NCI-H1694 treated with DMSO at 0.1 percent for 48 hours (cell line): ENCODE results near the gene AK1.
A peak's percentile ranks its signal among the peaks of the same experiment; 100 is the strongest.

Source experiments
- DNase-seq: peaks from one replicate; lab custom pipeline; 2025; lab: John Stamatoyannopoulos, UW

The AK1 gene

GRCh38 chr9:127877566-127877998 is at the start of gene AK1:
AK1 (minus strand) TSS chr9:127877675; CDS start chr9:127874617, 3,058 bp downstream.
- DNase-seq = peak; percentile 10

- DNase-seq = no peak
These were observed 49.4 kb upstream of the AK1 start for GRCh38 chr9:127926906-127927200.

DNA sequence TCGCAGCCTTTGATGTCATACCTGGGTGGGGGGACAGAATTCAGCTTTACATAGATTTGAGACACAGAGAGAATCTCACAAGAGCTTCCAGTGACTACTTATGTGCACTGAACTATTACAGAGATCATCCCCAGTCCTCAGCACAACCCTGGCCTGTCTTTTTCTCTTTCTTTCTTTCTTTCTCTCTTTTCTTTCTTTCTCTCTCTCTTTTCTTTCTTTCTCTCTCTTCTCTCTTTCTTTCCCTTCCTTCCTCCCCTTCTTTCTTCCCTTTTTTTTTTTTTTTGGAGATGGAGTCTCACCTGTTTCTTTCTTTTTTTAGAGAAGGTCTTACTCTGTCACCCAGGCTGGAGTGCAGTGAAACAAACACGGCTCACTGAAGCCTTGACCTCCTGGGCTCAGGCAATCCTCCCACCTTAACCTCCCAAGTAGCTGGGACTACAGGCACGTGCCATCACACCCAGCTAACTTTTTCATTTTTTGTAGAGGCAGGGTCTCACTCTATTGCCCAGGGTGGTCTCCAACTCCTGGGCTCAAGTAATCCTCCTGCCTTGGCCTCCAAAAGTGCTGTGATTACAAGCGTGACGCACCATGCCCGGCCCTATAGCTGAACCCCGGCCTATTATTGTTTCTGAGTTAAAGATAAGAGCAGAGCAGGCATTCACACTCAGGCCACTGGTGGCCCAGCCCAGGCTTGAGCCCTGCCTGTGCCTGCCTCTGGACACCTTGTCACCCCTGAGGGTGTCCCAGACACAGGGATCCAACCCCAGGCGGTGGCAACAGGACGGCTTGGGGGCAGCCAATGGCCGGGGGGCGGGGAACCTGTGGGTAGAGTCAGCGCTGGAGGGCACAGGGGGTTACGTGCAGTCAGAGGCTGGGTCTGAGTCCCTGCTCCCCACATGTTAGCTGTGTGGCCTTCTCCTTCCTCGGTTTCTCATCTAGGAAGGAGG is 48.8 kb upstream of the AK1 start:
- no peak for DNase-seq

DNA sequence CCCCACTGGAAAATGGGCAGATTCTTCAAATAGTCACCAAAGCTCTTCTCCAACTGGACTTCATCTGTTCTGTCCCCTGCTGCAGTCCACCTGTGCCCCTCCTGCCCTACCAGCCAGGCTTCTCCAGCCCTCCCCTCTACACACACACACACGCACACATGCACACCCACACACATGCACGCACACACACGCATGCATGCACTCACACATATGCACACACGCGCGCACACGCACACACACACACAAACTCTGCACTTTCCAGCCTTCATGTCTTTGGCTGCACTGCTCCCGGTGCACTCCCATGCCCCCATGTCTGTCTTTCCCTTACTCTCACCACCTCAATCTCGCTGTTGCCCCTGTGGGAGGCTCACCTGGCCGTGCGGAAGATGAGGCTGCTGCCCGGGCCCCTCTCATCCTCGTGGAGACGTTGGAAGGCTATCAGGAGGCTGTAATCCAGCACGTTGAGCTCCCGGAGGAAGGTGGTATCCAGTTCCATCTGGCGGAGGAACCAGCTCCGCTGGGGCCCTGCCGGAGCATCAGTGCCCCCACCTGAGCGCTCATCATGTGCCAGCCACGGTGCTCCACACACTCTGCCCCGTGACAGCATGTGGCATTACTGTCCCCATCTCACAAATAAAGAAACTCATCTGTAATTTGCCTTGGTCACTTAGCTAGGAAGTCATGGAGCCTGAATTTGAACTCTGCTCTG is 47.4 kb upstream of the AK1 start:
- DNase-seq = no peak

- no peak for DNase-seq
These were observed 46.3 kb upstream of the AK1 start for GRCh38 chr9:127923771-127924170.

GRCh38 chr9:127923046-127923445 is 45.6 kb upstream of the AK1 start:
- peak; percentile 26 for DNase-seq

GRCh38 chr9:127921557-127922120 is 44.2 kb upstream of the AK1 start:
- peak; percentile 39 for DNase-seq

- DNase-seq = no peak
These were observed 43.3 kb upstream of the AK1 start for GRCh38 chr9:127920794-127921193.

DNA sequence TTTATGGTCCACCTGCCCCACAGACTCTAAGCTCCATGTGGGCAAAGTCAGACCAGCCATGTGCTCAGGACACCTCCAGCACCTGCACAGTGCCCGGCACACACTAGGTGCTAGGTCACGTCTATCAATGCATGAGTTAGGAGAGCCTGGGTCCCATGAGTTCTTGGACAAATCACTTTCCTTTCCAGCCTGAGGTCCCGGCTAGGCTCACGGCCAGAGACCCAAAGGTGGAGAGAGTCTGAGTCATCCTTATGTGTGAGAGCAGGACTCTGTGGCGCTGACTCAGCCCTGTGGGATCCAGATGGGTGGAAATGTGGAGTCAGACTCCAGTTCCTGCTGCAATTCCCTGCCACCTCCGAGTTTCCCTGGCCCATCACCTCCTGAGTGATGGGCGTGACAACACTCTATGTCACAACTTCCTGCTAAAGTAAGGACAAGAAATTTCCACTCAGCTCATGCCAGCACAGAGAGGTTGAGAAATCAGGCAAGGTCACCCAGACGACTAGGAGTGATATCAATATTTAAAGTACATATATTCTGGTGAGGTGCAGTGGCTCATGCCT is 41.9 kb upstream of the AK1 start:
- no peak for DNase-seq

- DNase-seq = no peak
These were observed 41.0 kb upstream of the AK1 start for GRCh38 chr9:127918183-127919107.

DNA sequence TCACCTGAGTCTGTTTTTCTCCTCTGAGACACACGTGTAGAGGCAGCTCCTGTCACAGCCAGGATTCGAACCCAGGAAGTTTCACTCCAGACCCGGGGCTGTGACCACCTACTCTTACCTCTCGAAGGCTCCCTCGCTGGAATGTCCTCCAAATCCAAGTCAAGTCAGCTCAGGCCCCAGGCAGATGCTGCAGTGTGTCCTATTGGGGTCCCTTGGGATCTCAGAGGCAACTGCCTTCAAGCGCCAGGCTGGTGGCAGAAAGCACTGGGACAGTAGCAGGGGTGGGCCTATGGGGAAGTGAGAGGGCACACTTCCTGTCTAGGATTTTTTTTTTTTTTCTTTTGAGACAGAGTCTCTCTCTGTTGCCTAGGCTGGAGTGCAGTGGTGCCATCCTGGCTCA is 40.1 kb upstream of the AK1 start:
- DNase-seq = no peak

- peak; percentile 50 for DNase-seq
These were observed 39.5 kb upstream of the AK1 start, which contains the start of gene ST6GALNAC4 for GRCh38 chr9:127916720-127917581. ST6GALNAC4 (minus strand) TSS chr9:127917041; CDS start chr9:127916419, 622 bp downstream.

DNA sequence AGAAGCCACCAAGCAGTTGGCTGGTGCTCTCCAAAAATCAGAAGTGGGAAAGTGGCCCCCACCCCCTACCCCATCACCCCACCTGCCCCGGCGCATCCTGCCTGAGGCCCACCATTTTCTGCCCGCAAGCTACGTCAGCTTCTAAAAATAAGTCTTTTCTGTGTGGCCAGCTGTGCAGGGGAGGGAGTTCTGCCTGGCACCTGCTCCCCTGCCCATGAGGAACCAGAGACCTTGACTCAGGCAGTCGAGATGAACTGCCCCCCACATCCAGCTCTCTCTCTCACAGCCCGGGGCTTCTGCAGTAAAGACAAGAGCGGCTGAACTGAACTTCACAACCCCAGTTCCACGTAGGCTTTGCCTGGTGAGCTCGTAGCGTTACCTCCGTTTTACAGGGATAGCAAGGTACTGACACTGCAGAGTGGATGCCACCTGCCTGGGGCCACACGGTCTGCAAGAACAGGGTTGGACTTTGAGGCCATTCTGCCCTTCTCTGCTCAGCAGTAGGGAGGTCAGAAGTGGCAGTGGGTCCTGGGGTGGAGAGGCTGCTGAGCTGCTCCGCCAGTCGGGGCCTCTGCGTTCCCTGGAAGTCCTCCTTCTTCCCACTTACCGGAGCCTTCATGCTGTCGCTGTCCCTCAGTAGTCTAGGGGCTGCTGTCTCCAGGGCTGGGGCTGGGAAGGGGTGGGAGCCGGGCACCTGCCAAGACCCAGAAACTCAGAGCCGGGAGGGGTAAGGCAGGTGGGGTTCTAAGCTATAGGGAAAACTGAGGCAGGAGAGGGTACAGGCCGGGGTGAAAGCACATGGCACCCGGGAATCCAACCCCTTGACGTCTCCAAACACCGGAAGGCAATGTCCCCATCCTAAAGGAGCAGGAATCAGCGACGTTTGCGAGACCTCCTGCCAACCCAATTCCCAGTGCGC is 38.6 kb upstream of the AK1 start:
- DNase-seq = no peak

DNA sequence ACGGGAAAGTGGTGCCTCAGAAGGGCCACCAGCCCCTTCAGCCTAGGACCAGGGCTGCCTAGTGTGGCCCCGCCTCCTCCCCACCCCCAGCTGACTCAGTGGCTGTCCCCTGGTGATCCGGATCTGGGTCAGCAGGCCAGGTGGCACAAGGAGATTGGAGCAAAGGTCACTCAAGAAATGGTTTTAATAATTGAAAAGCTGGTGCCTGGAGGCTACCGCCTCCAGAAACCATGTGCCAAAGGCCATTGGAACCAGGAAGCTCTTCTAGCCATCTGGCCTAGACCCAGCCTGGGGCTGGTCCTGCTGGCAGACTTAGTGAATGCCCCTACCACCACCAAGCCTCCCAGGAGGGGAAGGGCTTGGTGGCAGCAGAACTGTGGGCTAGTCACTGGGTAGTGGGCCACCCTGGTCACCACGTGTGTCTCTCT is 37.9 kb upstream of the AK1 start:
- no peak for DNase-seq

DNA sequence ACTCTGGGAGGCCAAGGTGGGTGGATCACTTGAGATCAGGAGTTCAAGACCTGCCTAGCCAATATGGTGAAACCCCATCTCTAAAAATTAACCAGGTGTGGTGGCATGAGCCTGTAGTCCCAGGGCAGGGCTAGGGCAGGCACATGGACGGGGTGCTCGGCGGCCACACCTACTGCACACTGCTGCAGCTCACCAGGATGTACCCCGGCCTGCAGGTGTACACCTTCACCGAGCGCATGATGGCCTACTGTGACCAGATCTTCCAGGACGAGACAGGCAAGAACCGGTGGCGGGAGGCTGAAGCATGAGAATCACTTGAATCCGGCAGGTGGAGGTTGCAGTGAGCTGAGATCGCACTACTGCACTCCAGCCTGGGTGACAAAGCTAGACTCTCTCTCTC is 36.2 kb upstream of the AK1 start:
- no peak for DNase-seq

- DNase-seq = no peak
These were observed 35.4 kb upstream of the AK1 start for GRCh38 chr9:127912882-127913281.

DNA sequence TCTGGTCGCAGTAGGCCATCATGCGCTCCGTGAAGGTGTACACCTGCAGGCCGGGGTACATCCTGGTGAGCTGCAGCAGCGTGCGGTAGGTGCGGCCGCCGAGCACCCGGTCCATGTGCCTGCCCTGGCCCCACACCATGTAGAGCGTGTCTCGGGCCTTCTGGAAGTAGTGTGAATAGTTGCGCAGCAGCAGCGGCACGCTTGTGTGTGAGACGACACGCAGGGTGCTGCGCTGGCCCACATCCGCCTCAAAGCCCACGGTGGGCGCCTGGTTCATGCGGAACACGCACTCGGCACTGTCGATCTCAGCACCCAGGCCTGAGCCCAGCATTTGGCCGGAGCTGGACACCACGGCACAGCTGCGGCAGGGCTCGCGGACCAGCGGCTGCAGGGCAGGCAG is 34.8 kb upstream of the AK1 start:
- DNase-seq = no peak

- DNase-seq = peak; percentile 81
These were observed 33.2 kb upstream of the AK1 start for GRCh38 chr9:127910613-127911205.

DNA sequence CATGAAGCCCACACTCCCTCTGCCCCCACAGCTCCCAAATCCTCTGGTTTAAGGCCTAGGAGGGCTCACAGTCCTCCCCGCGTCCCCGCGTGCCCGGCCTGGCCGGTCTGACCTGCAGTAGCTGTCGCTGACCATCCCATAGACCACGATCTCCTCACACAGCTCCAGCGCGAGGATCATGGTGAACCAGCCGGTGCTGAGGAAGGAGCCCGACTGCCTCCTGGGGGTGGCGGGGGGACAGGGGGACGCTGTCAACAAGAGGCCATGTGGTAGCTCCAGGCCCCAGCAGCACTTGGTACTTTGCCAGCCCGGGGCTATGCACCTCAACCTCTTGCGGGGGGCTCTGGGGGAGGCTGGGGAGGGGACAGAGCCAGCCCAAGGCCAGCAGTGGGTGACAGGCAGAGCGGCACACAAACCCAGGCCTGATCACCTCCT is 32.4 kb upstream of the AK1 start:
- DNase-seq = no peak
